IMR-90 (cell line): ENCODE data around the gene SRGAP3. TPM values are rescaled to one million over a fixed set of nuclear protein-coding genes. Genes with fewer than 3 reads are reported as not detected.

Source experiments
- ATAC-seq: fragments of 200-7000 bp; cut with Tn5 transposase; 2 replicates; pipeline ENCODE4 v1.9.1; 2020; ENCODE audit warnings: low read depth, mild to moderate bottlenecking, moderate library complexity
- BruUV-seq: library from RNA; stranded (reverse); fragments of 400-500 nt; replicated peaks from 2 replicates; lab custom pipeline; 2021; lab: Mats Ljungman, UMichigan
- CTCF ChIA-PET: fragments of 300-600 bp; formaldehyde crosslinking; extraction: SDS; loops from one replicate; lab custom pipeline; 2021; ENCODE audit warnings: antibody characterized with exemption; lab: Yijun Ruan, JAX
- POLR2A ChIA-PET: fragments of 300-600 bp; sonication (Branson Sonifier 250); formaldehyde crosslinking; loops from one replicate; lab custom pipeline; 2022; ENCODE audit warnings: antibody characterized with exemption; ENCODE audit not compliant: unreplicated experiment; lab: Charles Lee
- DNase-seq: peaks from one replicate; pipeline ENCODE4 v3.0.0; 2013
- H2AFZ ChIP-seq: replicated peaks from 2 replicates; pipeline ENCODE3; 2013; ENCODE audit warnings: low read length, mild to moderate bottlenecking; ENCODE audit not compliant: poor library complexity
- H2AK5ac ChIP-seq: 2 replicates; pipeline ENCODE4 v1.6.1; 2013; ENCODE audit warnings: low read depth, low read length, inconsistent platforms
- H2AK9ac ChIP-seq: replicated peaks from 2 replicates; pipeline ENCODE3; 2013; ENCODE audit warnings: mild to moderate bottlenecking, low read depth, low read length, moderate library complexity; ENCODE audit not compliant: poor library complexity
- H2BK120ac ChIP-seq: 2 replicates; pipeline ENCODE4 v1.6.1; 2013; ENCODE audit warnings: low read depth, low read length, inconsistent platforms
- H2BK15ac ChIP-seq: 3 replicates; pipeline ENCODE4 v1.6.1; 2013; ENCODE audit warnings: low read depth, low read length, inconsistent platforms
- H2BK20ac ChIP-seq: 2 replicates; pipeline ENCODE4 v1.6.1; 2013; ENCODE audit warnings: low read depth, mild to moderate bottlenecking, inconsistent platforms, low read length, moderate library complexity
- H2BK5ac ChIP-seq: 2 replicates; pipeline ENCODE4 v1.6.1; 2013; ENCODE audit warnings: mild to moderate bottlenecking, low read depth, low read length, inconsistent platforms; ENCODE audit not compliant: poor library complexity, severe bottlenecking
- H3K14ac ChIP-seq: replicated peaks from 2 replicates; pipeline ENCODE4 v1.6.1; 2013; ENCODE audit warnings: low read depth, low read length, inconsistent platforms
- H3K18ac ChIP-seq: 2 replicates; pipeline ENCODE4 v1.6.1; 2013; ENCODE audit warnings: low read depth, low read length, control low read depth
- H3K23ac ChIP-seq: 2 replicates; pipeline ENCODE4 v1.6.1; 2013; ENCODE audit warnings: low read depth, low read length, inconsistent platforms
- H3K27ac ChIP-seq: 2 replicates; pipeline ENCODE4 v1.5.1; 2013; ENCODE audit warnings: mild to moderate bottlenecking, control low read depth, low read length; ENCODE audit not compliant: insufficient read depth
- H3K27me3 ChIP-seq: 2 replicates; pipeline ENCODE4 v1.6.1; 2013; ENCODE audit warnings: low read length; ENCODE audit not compliant: control insufficient read depth, insufficient read depth
- H3K36me3 ChIP-seq: 2 replicates; pipeline ENCODE4 v1.6.1; 2013; ENCODE audit warnings: low read length, mixed read lengths; ENCODE audit not compliant: control insufficient read depth, insufficient read depth
- H3K4ac ChIP-seq: 2 replicates; pipeline ENCODE4 v1.6.1; 2013; ENCODE audit warnings: low read depth, low read length, inconsistent platforms
- H3K4me1 ChIP-seq: 2 replicates; pipeline ENCODE4 v1.6.1; 2013; ENCODE audit warnings: low read length, mixed read lengths; ENCODE audit not compliant: control insufficient read depth, insufficient read depth
- H3K4me2 ChIP-seq: 2 replicates; pipeline ENCODE4 v1.6.1; 2013; ENCODE audit warnings: low read depth, mild to moderate bottlenecking, control low read depth, low read length, moderate library complexity
- H3K4me3 ChIP-seq: 2 replicates; pipeline ENCODE4 v1.5.1; 2013; ENCODE audit warnings: low read depth, mild to moderate bottlenecking, control low read depth, low read length, moderate library complexity; ENCODE audit not compliant: insufficient read depth
- H3K56ac ChIP-seq: 2 replicates; pipeline ENCODE4 v1.6.1; 2013; ENCODE audit warnings: low read length, inconsistent platforms; ENCODE audit not compliant: insufficient read depth; ENCODE audit errors: extremely low read depth
- H3K79me1 ChIP-seq, 2 experiments: 2 replicates each; pipeline ENCODE4 v1.6.1; 2013; ENCODE audit warnings: low read length in 2 of 2, inconsistent platforms in 1 of 2, low read depth in 1 of 2
- H3K9ac ChIP-seq: 2 replicates; pipeline ENCODE4 v1.6.1; 2013; ENCODE audit warnings: low read depth, low read length, control low read depth
- H3K9me1 ChIP-seq: 2 replicates; pipeline ENCODE4 v1.6.1; 2013; ENCODE audit warnings: low read length, inconsistent platforms; ENCODE audit not compliant: insufficient read depth
- H3K9me3 ChIP-seq: 2 replicates; pipeline ENCODE4 v1.6.1; 2013; ENCODE audit warnings: low read length; ENCODE audit not compliant: control insufficient read depth, insufficient read depth
- H4K20me1 ChIP-seq: 2 replicates; pipeline ENCODE4 v1.6.1; 2013; ENCODE audit warnings: low read length, inconsistent platforms; ENCODE audit not compliant: insufficient read depth
- H4K5ac ChIP-seq: 2 replicates; pipeline ENCODE4 v1.6.1; 2013; ENCODE audit warnings: mild to moderate bottlenecking, low read depth, low read length, control low read depth
- H4K8ac ChIP-seq, 2 experiments: 2 replicates each; pipeline ENCODE4 v1.6.1; 2013; ENCODE audit warnings: low read depth in 2 of 2, low read length in 2 of 2, control low read depth in 1 of 2, inconsistent platforms in 1 of 2
- H4K91ac ChIP-seq: 2 replicates; pipeline ENCODE4 v1.6.1; 2013; ENCODE audit warnings: low read depth, low read length, inconsistent platforms; ENCODE audit not compliant: insufficient read depth
- BHLHE40 ChIP-seq: fragments of 150-350 bp; IDR thresholded peaks from 2 replicates; pipeline ENCODE4 v1.6.1; 2016; ENCODE audit warnings: mild to moderate bottlenecking, low read depth, low read length
- CEBPB ChIP-seq: IDR thresholded peaks from 2 replicates; pipeline ENCODE4 v1.6.1; 2012; ENCODE audit warnings: low read depth, low read length, improper control_type of control experiment
- CHD1 ChIP-seq: IDR thresholded peaks from 2 replicates; pipeline ENCODE4 v1.6.1; 2012; ENCODE audit warnings: low read depth, low read length, improper control_type of control experiment
- CTCF ChIP-seq: conservative IDR thresholded peaks from 2 replicates; pipeline ENCODE4 v1.5.1; 2012; ENCODE audit warnings: mild to moderate bottlenecking, low read depth, low read length, improper control_type of control experiment
- FOS ChIP-seq: fragments of 150-350 bp; IDR thresholded peaks from 2 replicates; pipeline ENCODE4 v1.6.1; 2016; ENCODE audit warnings: low read depth, low read length
- MAFK ChIP-seq: IDR thresholded peaks from 2 replicates; pipeline ENCODE4 v1.6.1; 2012; ENCODE audit warnings: low read depth, low read length, improper control_type of control experiment
- MAZ ChIP-seq: IDR thresholded peaks from 2 replicates; pipeline ENCODE4 v1.6.1; 2012; ENCODE audit warnings: low read depth, mild to moderate bottlenecking, low read length, improper control_type of control experiment, moderate library complexity, borderline replicate concordance
- MXI1 ChIP-seq: IDR thresholded peaks from 2 replicates; pipeline ENCODE4 v1.6.1; 2012; ENCODE audit warnings: low read depth, mild to moderate bottlenecking, low read length, moderate library complexity, borderline replicate concordance
- NFE2L2 ChIP-seq: fragments of 150-350 bp; IDR thresholded peaks from 2 replicates; pipeline ENCODE4 v1.6.1; 2016; ENCODE audit warnings: low read depth, mild to moderate bottlenecking, low read length
- POLR2A ChIP-seq: IDR thresholded peaks from 2 replicates; pipeline ENCODE4 v1.6.1; 2012; ENCODE audit warnings: mild to moderate bottlenecking, low read depth, low read length
- RAD21 ChIP-seq: IDR thresholded peaks from 2 replicates; pipeline ENCODE4 v1.6.1; 2012; ENCODE audit warnings: low read length, improper control_type of control experiment
- RCOR1 ChIP-seq: IDR thresholded peaks from 2 replicates; pipeline ENCODE4 v1.6.1; 2012; ENCODE audit warnings: mild to moderate bottlenecking, low read length, improper control_type of control experiment; ENCODE audit not compliant: insufficient replicate concordance
- RFX5 ChIP-seq: IDR thresholded peaks from 2 replicates; pipeline ENCODE4 v1.8.0; 2012; ENCODE audit warnings: low read depth, mild to moderate bottlenecking, low read length, moderate library complexity
- SMC3 ChIP-seq: fragments of 150-350 bp; IDR thresholded peaks from 2 replicates; pipeline ENCODE4 v1.6.1; 2016; ENCODE audit warnings: low read depth, mild to moderate bottlenecking, antibody characterized with exemption, low read length, moderate library complexity
- USF2 ChIP-seq: fragments of 150-350 bp; IDR thresholded peaks from 2 replicates; pipeline ENCODE4 v1.6.1; 2017; ENCODE audit warnings: mild to moderate bottlenecking, antibody characterized with exemption, low read length, low read depth
- WGBS, 2 experiments: methylation state at CpG; one replicate each; pipeline versions ENCODE4 v1.1.5 to v1.1.7; 2013; ENCODE audit warnings: missing lambda C conversion rate in 2 of 2; ENCODE audit not compliant: insufficient read length in 1 of 2; ENCODE audit errors: extremely low coverage in 2 of 2; 5-methylcytosine and 5-hydroxymethylcytosine counted together
- dilution Hi-C: fragments of 300-500 bp; cut with HindIII; formaldehyde crosslinking; loops from one replicate; pipeline ENCODE4 v1.14.3; 2018; ENCODE audit warnings: low sequenced_read_pairs; ENCODE audit not compliant: unreplicated experiment
- in situ Hi-C: fragments of 300-500 bp; cut with MboI; formaldehyde crosslinking; loops from 3 replicates; pipeline ENCODE4 v1.14.3; 2019; ENCODE audit warnings: low sequenced_read_pairs, inconsistent platforms, mixed read lengths
- intact Hi-C: fragments of 100-400 bp; cut with micrococcal nuclease; formaldehyde crosslinking; loops from 2 replicates; pipeline ENCODE4 v1.10.0; 2022
- polyA plus RNA-seq, 3 experiments: library from polyadenylated mRNA; depleted of rRNA; stranded (reverse); fragments of >200 nt; gene quantifications; 2 replicates each; pipeline ENCODE4 v1.2.3, GENCODE V29; 2012; ENCODE audit warnings: low replicate concordance in 1 of 3
- total RNA-seq: library from RNA; depleted of rRNA; stranded (reverse); fragments of >200 nt; gene quantifications from 2 replicates; pipeline ENCODE4 v1.2.3, GENCODE V29; 2012
- TF ChIP-seq, protein P1 (sequence below): fragments of 150-350 bp; IDR thresholded peaks from 2 replicates; pipeline ENCODE4 v1.6.1; 2016; ENCODE audit warnings: low read depth, mild to moderate bottlenecking, low read length, moderate library complexity, borderline replicate concordance

The SRGAP3 gene
- total and polyA plus RNA-seq, 2 of the 4 experiments (the other 2 are of a cell fraction), result 0.68 to 1.4 TPM

DNA sequence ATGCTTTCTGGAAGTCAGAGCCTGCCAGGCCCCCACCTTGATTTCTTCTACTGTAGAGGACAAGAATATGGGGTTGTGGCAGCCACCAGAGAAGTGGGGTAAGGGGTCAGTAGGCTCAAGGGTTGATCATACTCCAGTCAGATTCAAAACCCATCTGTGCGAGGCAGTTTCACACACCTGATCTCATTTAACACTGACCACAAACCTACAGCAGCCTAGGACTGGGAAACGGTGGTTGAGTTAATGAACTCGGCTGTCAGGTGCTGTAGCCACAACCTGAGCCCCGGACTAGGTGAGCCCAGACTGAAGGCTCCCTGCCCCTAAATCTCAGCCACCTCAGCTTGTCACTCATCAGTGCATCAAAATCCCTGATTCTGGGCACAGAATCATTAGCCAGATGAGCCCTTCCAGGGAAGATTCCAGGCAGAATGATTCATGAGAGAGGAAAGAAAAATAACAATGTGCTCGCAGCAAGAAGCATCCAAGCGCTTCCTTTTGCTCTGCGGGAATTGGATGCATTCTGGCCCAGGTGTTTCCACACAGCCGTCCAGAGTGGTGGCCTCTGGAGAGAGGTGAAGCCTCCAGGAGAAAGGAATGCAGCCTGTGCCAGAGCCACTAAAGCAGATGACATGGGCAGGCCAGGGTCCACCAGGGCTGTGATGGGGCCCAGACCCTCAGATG lies 102.1 kb downstream of the SRGAP3 start:
- ATAC-seq (no peak), DNase-seq (no peak)
- Histone ChIP-seq H3K4ac (no peak overlapping the region), H4K8ac (no peak overlapping the region), H3K36me3 (no peaks in the 10 kb centered on the region), H2BK5ac (no peak overlapping the region), H3K56ac (no peak overlapping the region), H3K4me1 (no peaks in the 10 kb centered on the region), H3K79me1 (no peaks in the 10 kb centered on the region), H3K27me3 (peaks cover 3% of the 10 kb centered on the region), H3K4me3 (no peak overlapping the region), H2AK5ac (no peak overlapping the region), H3K4me2 (no peak overlapping the region), H4K91ac (no peak overlapping the region), H2AK9ac (no peak overlapping the region), H3K23ac (no peak overlapping the region), H4K20me1 (no peaks in the 10 kb centered on the region), H3K27ac (no peak overlapping the region), H3K14ac (no peak overlapping the region), H3K18ac (no peak overlapping the region), H3K9ac (no peak overlapping the region), H3K9me3 (peaks cover 4% of the 10 kb centered on the region), H2BK20ac (no peak overlapping the region), H4K5ac (no peak overlapping the region), H2AFZ (no peak overlapping the region), H2BK15ac (no peak overlapping the region), H3K9me1 (no peaks in the 10 kb centered on the region), H2BK120ac (no peak overlapping the region)
- TF ChIP-seq NFE2L2, result no peak
- no peak for TF ChIP-seq BHLHE40
- no peak for TF ChIP-seq RCOR1
- no peak for TF ChIP-seq POLR2A
- no peak for TF ChIP-seq RAD21
- no peak for TF ChIP-seq MXI1
- TF ChIP-seq, protein P1, sequence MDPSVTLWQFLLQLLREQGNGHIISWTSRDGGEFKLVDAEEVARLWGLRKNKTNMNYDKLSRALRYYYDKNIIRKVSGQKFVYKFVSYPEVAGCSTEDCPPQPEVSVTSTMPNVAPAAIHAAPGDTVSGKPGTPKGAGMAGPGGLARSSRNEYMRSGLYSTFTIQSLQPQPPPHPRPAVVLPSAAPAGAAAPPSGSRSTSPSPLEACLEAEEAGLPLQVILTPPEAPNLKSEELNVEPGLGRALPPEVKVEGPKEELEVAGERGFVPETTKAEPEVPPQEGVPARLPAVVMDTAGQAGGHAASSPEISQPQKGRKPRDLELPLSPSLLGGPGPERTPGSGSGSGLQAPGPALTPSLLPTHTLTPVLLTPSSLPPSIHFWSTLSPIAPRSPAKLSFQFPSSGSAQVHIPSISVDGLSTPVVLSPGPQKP, result no peak
- TF ChIP-seq SMC3, result no peak
- no peak for TF ChIP-seq CEBPB
- TF ChIP-seq USF2, result no peak
- TF ChIP-seq MAFK, result no peak
- no peak for TF ChIP-seq FOS
- no peak for TF ChIP-seq RFX5
- no peak for TF ChIP-seq MAZ
- TF ChIP-seq CHD1, result no peak
- TF ChIP-seq CTCF, result no peak
- in situ Hi-C loops, result no loop called here
- intact Hi-C loops, result no loop called here
- ChIA-PET POLR2A (no interaction called here), CTCF (no interaction called here)
- whole genome bisulfite sequencing, 2 experiments, result 60% methylated on average over 2 of the region's 8 CpGs; no CpG with 5 or more reads in 1 of the 2 experiments
- BruUV-seq, result no TSS peak
- dilution Hi-C loops, result no loop called here
